ENCODE results near the gene CHN1.

- TF ChIP-seq POLR2A (IDR thresholded peaks at IDR 0.05; ENCODE audit: low read depth, low read length) (no peak), POLR2AphosphoS5 (IDR thresholded peaks at IDR 0.05; ENCODE audit: low read depth, low read length) (no peak), TAF1 (IDR thresholded peaks at IDR 0.05; ENCODE audit: low read depth, low read length) (no peak), POU2F2 (IDR thresholded peaks at IDR 0.05; ENCODE audit: low read depth, low read length) (no peak)
Measured at GRCh38 chr2:174846941-174847938, 157.9 kb downstream of the CHN1 start.

All from GM12891 (cell line).